Tibial nerve (tissue), 4 donors: ENCODE data around the gene PYGM. TPM values are rescaled to one million over a fixed set of nuclear protein-coding genes. Genes with fewer than 3 reads are reported as not detected.

Experiments
- DNase-seq, 2 donors: peaks; one replicate each; pipeline ENCODE4 v3.0.0-alpha.2; 2019; ENCODE audit warnings: low spot score in 2 of 2
- H3K27ac ChIP-seq, 4 donors: fragments of 200-600 bp; sonication (generic) in 3 of 4; one replicate each; pipeline ENCODE4 v1.5.1; 2017 to 2019; ENCODE audit warnings: mild to moderate bottlenecking in 1 of 4
- H3K27me3 ChIP-seq, 2 donors: fragments of 200-600 bp; sonication (generic) in 1 of 2; one replicate each; pipeline versions ENCODE4 v1.5.1 to v1.6.0; 2017 to 2019
- H3K36me3 ChIP-seq, 3 donors: fragments of 200-600 bp; sonication (generic); one replicate each; pipeline ENCODE4 v1.5.1; 2018 to 2019
- H3K4me1 ChIP-seq, 4 donors: fragments of 200-600 bp; sonication (generic) in 3 of 4; one replicate each; pipeline ENCODE4 v1.5.1; 2017 to 2019
- H3K4me3 ChIP-seq, 4 donors: fragments of 200-600 bp; sonication (generic) in 3 of 4; one replicate each; pipeline ENCODE4 v1.5.1; 2017 to 2019; ENCODE audit warnings: mild to moderate bottlenecking in 1 of 4, moderate library complexity in 1 of 4
- H3K9me3 ChIP-seq, 4 donors: fragments of 200-600 bp; sonication (generic) in 3 of 4; one replicate each; pipeline ENCODE4 v1.5.1; 2017 to 2019
- CTCF ChIP-seq, 5 experiments: fragments of 200-600 bp in 3 of 5; fragments of 450-650 bp in 2 of 5; sonication (generic) in 3 of 5; IDR thresholded peaks; one replicate each; pipeline ENCODE4 v1.5.1; 2016 to 2019; ENCODE audit warnings: antibody characterized with exemption in 5 of 5, mild to moderate bottlenecking in 3 of 5, moderate library complexity in 2 of 5
- EP300 ChIP-seq, 2 donors: sonication (generic); formaldehyde crosslinking; IDR thresholded peaks; one replicate each; pipeline ENCODE4 v1.6.1; 2017; ENCODE audit warnings: antibody characterized with exemption in 2 of 2, mild to moderate bottlenecking in 1 of 2
- POLR2A ChIP-seq, 2 donors: fragments of 450-650 bp; IDR thresholded peaks; one replicate each; pipeline ENCODE4 v1.6.1; 2017; ENCODE audit warnings: antibody characterized with exemption in 2 of 2, mild to moderate bottlenecking in 2 of 2, moderate library complexity in 2 of 2
- WGBS, 2 donors: methylation state at CpG; one replicate each; pipeline ENCODE4 v1.1.5; 2018; 5-methylcytosine and 5-hydroxymethylcytosine counted together
- total RNA-seq, 4 donors: library from RNA; depleted of rRNA; stranded (reverse); fragments of >200 nt; gene quantifications; one replicate each; pipeline ENCODE4 v1.1.0, GENCODE V29; 2016

The PYGM gene
- total RNA-seq, 4 donors from 2014 or later: 2.1 to 18.6 (median 9.9) TPM

DNA sequence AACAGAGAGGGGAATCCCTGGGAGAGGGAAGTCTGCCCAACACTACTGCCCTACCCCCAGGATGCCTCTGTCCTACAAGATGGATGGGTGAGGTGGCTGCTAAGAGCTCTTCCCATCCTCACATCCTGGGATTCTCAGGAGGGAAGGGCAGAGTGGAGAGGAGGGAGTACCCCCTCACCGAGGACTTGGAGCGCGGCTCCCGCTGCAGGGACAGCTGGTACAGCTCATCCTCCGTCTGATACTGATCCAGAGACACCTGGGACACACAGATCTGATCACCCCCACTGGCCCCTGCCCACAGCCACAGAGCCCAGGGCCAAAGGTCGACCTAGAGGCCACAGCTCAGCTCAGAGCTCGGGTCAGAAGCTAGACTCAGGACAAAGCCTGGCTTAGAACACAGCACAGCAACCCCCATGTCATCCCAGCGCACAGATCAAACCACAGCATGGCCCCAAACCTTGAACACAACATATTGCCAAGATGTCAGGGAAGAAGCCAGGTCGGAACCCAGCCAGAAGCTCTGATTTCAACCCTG lies 24.0 kb downstream of the PYGM start:
- no peaks in the 10 kb centered on the region for H3K4me1 ChIP-seq
- H3K27me3 ChIP-seq: no peaks in the 10 kb centered on the region
- no peaks in the 10 kb centered on the region for H3K9me3 ChIP-seq
- no peak for TF ChIP-seq CTCF (IDR thresholded peaks at IDR 0.05)
- TF ChIP-seq POLR2A (IDR thresholded peaks at IDR 0.05): no peak
- no peak for TF ChIP-seq EP300 (IDR thresholded peaks at IDR 0.05)
- 74 to 77% methylated on average over 9 of the region's 9 CpGs for WGBS, 2 donors
- no peak overlapping the region for H3K4me3 ChIP-seq
- peaks cover 0 to 31% (median 7%) of the 10 kb centered on the region in 3 donors for H3K36me3 ChIP-seq
- no peak for DNase-seq
- no peak overlapping the region for H3K27ac ChIP-seq

DNA sequence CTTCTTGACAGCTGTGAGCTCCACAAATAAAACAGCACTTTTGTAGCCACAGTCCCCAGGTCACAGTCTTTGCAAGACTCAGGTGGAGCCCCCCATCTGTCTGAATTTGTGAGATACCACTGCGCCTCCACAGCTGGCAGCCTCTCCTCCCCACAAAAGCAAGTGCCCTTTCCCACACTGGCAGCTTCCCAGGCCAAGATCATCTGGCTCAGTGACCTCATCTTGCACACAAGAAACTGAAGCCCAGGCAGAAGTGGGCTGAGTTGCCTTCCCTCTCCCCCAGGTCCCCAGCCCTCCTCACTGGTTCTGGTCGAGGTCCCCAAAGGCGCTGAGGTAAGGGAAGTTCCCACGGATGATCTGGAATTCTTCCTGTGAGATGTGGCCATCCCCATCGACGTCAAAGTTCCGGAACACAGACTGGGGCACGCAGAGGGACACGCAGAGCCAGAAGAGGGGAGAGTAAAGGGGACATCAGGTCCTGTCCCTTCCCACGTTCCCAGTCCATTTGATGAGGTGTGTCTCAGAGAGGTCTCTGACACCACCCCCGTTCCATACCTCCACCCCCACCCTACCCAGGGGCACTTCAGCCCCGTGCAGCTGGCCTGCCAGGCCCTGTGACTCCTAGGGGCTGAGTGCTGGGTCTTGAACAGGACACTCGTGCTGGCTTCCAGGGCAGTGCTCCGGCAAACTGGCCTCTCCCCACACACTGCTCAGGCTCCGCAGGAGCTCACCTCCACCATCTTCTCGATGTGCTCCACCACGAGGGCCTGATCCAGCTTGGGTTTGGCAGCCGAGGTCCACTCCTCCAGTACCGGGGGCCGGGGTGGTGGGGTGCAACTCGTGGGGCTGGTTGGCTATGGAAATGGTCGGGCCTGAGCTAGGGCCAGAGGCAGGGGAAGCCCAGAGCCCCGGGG lies 24.7 kb downstream of the PYGM start:
- DNase-seq: no peak
- Histone ChIP-seq H3K4me1 (peaks cover 0 to under 1% (median 0%) of the 10 kb centered on the region in 4 donors), H3K27me3 (no peaks in the 10 kb centered on the region), H3K4me3 (no peak overlapping the region), H3K36me3 (peaks cover 0 to 28% (median 7%) of the 10 kb centered on the region in 3 donors), H3K9me3 (no peaks in the 10 kb centered on the region), H3K27ac (no peak overlapping the region)
- 71 to 72% methylated on average over 14 to 16 of the region's 23 CpGs for WGBS, 2 donors
- TF ChIP-seq POLR2A (IDR thresholded peaks at IDR 0.05) (no peak), EP300 (IDR thresholded peaks at IDR 0.05) (no peak), CTCF (IDR thresholded peaks at IDR 0.05) (no peak)

DNA sequence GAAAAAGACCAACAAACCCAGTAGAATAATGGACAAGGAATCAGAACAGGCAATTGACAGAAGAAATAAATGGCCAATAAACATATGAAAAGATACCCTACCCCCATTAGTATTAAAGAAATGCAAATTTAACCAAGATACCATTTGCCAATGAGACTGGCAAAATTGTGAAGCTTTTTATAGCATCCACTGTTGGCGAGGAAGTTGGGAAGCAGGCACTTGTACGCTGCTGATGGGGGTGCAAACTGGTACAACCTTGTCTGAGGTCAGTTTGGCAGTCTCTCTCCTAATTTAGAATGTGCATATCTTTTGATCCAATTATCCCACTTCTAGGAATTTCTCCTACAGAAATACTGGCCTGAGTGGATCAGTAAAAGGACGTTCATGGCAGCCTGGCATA lies 28.2 kb downstream of the PYGM start:
- H3K36me3 ChIP-seq: peaks cover 0 to 15% (median 3%) of the 10 kb centered on the region in 3 donors
- WGBS, 2 donors: 82 to 85% methylated on average over 3 of the region's 3 CpGs
- no peak overlapping the region for H3K27ac ChIP-seq
- no peaks in the 10 kb centered on the region for H3K9me3 ChIP-seq
- no peak overlapping the region for H3K4me3 ChIP-seq
- H3K27me3 ChIP-seq: no peaks in the 10 kb centered on the region
- peaks cover 0 to 5% (median 0%) of the 10 kb centered on the region in 4 donors for H3K4me1 ChIP-seq
- TF ChIP-seq CTCF (IDR thresholded peaks at IDR 0.05) (no peak), POLR2A (IDR thresholded peaks at IDR 0.05) (no peak), EP300 (IDR thresholded peaks at IDR 0.05) (no peak)
- no peak for DNase-seq

- peaks cover 0 to 6% (median 0%) of the 10 kb centered on the region in 3 donors for H3K36me3 ChIP-seq
- 34 to 53% methylated on average over 15 to 21 of the region's 21 CpGs for WGBS, 2 donors
Measured at GRCh38 chr11:64729851-64730382, 29.9 kb downstream of the PYGM start.

More at GRCh38 chr11:64729851-64730382, 29.9 kb downstream of the PYGM start:
- TF ChIP-seq POLR2A (IDR thresholded peaks at IDR 0.05): no peak
- TF ChIP-seq CTCF (IDR thresholded peaks at IDR 0.05): no peak
- no peak for TF ChIP-seq EP300 (IDR thresholded peaks at IDR 0.05)
- Histone ChIP-seq H3K9me3 (no peaks in the 10 kb centered on the region), H3K27ac (no peak overlapping the region), H3K27me3 (no peaks in the 10 kb centered on the region), H3K4me3 (no peak overlapping the region), H3K4me1 (peaks cover 0 to 5% (median 0%) of the 10 kb centered on the region in 4 donors)
- DNase-seq: no peak
